Measurements from ENCODE around the gene MEA1.

DNA sequence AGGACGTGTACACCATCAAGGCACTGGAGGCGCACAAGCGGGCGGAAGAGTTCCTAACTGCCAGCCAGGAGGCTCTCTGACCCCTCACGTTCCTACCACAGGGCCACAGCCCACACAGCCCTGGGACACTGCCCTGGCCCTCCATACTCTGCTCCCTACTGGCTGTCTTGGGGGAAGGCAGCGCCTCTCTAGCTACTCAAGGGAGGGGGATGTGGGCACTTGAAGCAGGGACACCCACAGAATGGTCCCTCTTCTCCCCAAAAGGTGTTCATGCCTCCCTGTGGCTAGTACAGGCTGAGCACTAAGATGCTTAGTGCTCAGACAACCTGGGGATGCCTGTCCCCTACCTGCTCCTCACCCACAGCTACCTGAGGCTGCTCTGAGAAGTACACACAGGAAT, 2.5 kb downstream of the MEA1 start:
- TF ChIP-seq, protein P1, sequence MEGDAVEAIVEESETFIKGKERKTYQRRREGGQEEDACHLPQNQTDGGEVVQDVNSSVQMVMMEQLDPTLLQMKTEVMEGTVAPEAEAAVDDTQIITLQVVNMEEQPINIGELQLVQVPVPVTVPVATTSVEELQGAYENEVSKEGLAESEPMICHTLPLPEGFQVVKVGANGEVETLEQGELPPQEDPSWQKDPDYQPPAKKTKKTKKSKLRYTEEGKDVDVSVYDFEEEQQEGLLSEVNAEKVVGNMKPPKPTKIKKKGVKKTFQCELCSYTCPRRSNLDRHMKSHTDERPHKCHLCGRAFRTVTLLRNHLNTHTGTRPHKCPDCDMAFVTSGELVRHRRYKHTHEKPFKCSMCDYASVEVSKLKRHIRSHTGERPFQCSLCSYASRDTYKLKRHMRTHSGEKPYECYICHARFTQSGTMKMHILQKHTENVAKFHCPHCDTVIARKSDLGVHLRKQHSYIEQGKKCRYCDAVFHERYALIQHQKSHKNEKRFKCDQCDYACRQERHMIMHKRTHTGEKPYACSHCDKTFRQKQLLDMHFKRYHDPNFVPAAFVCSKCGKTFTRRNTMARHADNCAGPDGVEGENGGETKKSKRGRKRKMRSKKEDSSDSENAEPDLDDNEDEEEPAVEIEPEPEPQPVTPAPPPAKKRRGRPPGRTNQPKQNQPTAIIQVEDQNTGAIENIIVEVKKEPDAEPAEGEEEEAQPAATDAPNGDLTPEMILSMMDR (IDR thresholded peaks at IDR 0.05): no peak
- TF ChIP-seq POLR2A (IDR thresholded peaks at IDR 0.05): no peak
- no peak for TF ChIP-seq EP300 (IDR thresholded peaks at IDR 0.05)
